ENCODE results near the gene SPN. TPM values are rescaled to one million over a fixed set of nuclear protein-coding genes. Genes with fewer than 3 reads are reported as not detected.

Gene SPN
- total RNA-seq, 1 experiment from 2014 or later = 0.47 TPM

DNA sequence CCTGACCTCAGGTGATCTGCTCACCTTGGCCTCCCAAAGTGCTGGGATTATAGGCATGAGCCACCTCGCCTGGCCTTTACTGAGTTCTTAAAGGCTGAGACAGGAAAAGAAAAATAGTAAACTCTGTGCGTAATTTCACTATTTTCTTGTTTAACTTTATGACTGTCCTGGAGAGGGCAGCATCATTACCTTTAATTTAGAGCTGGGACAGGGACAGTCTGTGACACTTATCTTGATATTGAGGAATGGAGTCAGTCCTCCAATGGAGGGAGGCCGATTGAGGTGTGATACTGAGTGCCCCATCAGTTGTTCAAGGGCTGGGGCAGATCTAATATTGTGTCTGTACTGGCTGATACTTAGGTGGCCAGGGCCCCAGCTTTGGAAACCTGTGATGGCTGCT is 21.5 kb upstream of the SPN start:
- Histone ChIP-seq H3K9me3 (ENCODE audit: control insufficient read depth in 1 of 2, insufficient read depth in 1 of 2, low read depth in 1 of 2, low read length in 2 of 2) (no peaks in the 10 kb centered on the region), H3K79me2 (ENCODE audit: insufficient read depth, low read length) (no peaks in the 10 kb centered on the region), H3K4me1 (ENCODE audit: control insufficient read depth in 1 of 2, insufficient read depth in 2 of 2, low read length in 2 of 2) (no peaks in the 10 kb centered on the region), H3K4me3 (replicated peaks in 1 of 2; ENCODE audit: low read depth in 1 of 2, low read length in 2 of 2) (no peak overlapping the region), H3K36me3 (ENCODE audit: control insufficient read depth in 1 of 2, insufficient read depth in 2 of 2, low read length in 2 of 2) (no peaks in the 10 kb centered on the region), H3K9ac (ENCODE audit: low read length) (no peak overlapping the region), H3K4me2 (ENCODE audit: low read length) (no peak overlapping the region), H4K20me1 (ENCODE audit: insufficient read depth) (no peaks in the 10 kb centered on the region), H2AFZ (ENCODE audit: low read depth, low read length, poor library complexity, severe bottlenecking) (no peak overlapping the region), H3K27me3 (ENCODE audit: insufficient read depth, low read length) (no peaks in the 10 kb centered on the region), H3K27ac (ENCODE audit: low read depth, low read length) (no peak overlapping the region), H3K9me2 (ENCODE audit: insufficient read depth) (no peaks in the 10 kb centered on the region)
- ChIA-PET CTCF (interaction anchor here (1.3 kb wide), 1 partner anchor 38 kb away, joined by 3 read pairs; the partner anchor contains the start of gene QPRT), RAD21 (ENCODE audit: low non-redundant PET in 1 of 2, low total read pairs in 2 of 2, uncharacterized antibody in 2 of 2, unreplicated experiment in 2 of 2) (no interaction called here), POLR2A (no interaction called here)
- intact Hi-C loops (cut with micrococcal nuclease) = no loop called here
- BruUV-seq (replicated peaks) = no TSS peak
- DNase-seq (ENCODE audit: low read depth, low spot score) (no peak), ATAC-seq (peak; percentile 64)
- TF ChIP-seq RAD21 (IDR thresholded peaks at IDR 0.05; ENCODE audit: low read depth) (peak; percentile 53), EGR1 (IDR thresholded peaks at IDR 0.05; ENCODE audit: low read depth) (no peak)
- TF ChIP-seq, protein P1, sequence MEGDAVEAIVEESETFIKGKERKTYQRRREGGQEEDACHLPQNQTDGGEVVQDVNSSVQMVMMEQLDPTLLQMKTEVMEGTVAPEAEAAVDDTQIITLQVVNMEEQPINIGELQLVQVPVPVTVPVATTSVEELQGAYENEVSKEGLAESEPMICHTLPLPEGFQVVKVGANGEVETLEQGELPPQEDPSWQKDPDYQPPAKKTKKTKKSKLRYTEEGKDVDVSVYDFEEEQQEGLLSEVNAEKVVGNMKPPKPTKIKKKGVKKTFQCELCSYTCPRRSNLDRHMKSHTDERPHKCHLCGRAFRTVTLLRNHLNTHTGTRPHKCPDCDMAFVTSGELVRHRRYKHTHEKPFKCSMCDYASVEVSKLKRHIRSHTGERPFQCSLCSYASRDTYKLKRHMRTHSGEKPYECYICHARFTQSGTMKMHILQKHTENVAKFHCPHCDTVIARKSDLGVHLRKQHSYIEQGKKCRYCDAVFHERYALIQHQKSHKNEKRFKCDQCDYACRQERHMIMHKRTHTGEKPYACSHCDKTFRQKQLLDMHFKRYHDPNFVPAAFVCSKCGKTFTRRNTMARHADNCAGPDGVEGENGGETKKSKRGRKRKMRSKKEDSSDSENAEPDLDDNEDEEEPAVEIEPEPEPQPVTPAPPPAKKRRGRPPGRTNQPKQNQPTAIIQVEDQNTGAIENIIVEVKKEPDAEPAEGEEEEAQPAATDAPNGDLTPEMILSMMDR (IDR thresholded peaks at IDR 0.05 in 2 of 3, conservative IDR thresholded peaks at IDR 0.05 in 1 of 3; ENCODE audit: borderline replicate concordance in 1 of 3, insufficient read depth in 1 of 3, low read depth in 2 of 3, low read length in 2 of 3) = peak; percentile 3 to 30 (median 22); a peak in 3 of 6 replicates

DNA sequence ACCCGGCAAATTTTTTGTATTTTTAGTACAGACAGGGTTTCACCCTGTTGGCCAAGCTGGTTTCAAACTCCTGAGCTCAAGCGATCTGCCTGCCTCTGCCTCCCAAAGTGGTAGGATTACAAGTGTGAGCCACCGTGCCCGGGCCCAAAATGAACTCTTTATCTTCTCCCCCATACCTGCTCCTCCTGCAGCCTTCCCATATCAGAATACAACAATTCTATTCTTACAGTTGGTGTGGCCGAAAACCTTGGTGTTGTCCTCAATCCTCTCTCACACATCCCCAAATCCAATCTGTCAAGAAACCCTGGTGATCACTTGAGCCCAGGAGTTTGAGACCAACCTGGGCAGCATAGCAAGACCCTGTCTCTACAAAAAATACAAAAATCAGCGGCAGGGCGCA is 19.5 kb upstream of the SPN start:
- no peak overlapping the region for H3K9ac ChIP-seq (ENCODE audit: low read length)
- ChIA-PET CTCF (no interaction called here), POLR2A (no interaction called here)
- TF ChIP-seq EGR1 (IDR thresholded peaks at IDR 0.05; ENCODE audit: low read depth) (no peak), CEBPB (IDR thresholded peaks at IDR 0.05; ENCODE audit: low read depth) (no peak), RAD21 (IDR thresholded peaks at IDR 0.05; ENCODE audit: low read depth) (no peak), SP1 (IDR thresholded peaks at IDR 0.05; ENCODE audit: low read depth) (no peak), REST (IDR thresholded peaks at IDR 0.05; ENCODE audit: low read depth) (no peak), SRF (IDR thresholded peaks at IDR 0.05; ENCODE audit: low read depth) (no peak), TCF7L2 (IDR thresholded peaks at IDR 0.05; ENCODE audit: borderline replicate concordance, extremely low read depth, insufficient read depth, insufficient read length) (no peak), ATF3 (IDR thresholded peaks at IDR 0.05) (no peak), YY1 (IDR thresholded peaks at IDR 0.05; ENCODE audit: extremely low read depth, insufficient replicate concordance, low read depth, low read length) (no peak), CBX3 (IDR thresholded peaks at IDR 0.05; ENCODE audit: low read depth) (no peak), ZNF274 (IDR thresholded peaks at IDR 0.05; ENCODE audit: low read depth, low read length) (no peak), EZH2phosphoT487 (IDR thresholded peaks at IDR 0.05; ENCODE audit: borderline replicate concordance) (no peak)

More for the DNA sequence above, 19.5 kb upstream of the SPN start:
- H3K4me2 ChIP-seq (ENCODE audit: low read length) = no peak overlapping the region
- RAD21 ChIA-PET (ENCODE audit: low non-redundant PET in 1 of 2, low total read pairs in 2 of 2, uncharacterized antibody in 2 of 2, unreplicated experiment in 2 of 2) = no interaction called here
- H3K79me2 ChIP-seq (ENCODE audit: insufficient read depth, low read length) = no peaks in the 10 kb centered on the region
- H3K4me3 ChIP-seq (replicated peaks in 1 of 2; ENCODE audit: low read depth in 1 of 2, low read length in 2 of 2) = no peak overlapping the region
- intact Hi-C loops (cut with micrococcal nuclease) = no loop called here
- H4K20me1 ChIP-seq (ENCODE audit: insufficient read depth) = no peaks in the 10 kb centered on the region
- no peak overlapping the region for H3K27ac ChIP-seq (ENCODE audit: low read depth, low read length)
- H3K36me3 ChIP-seq (ENCODE audit: control insufficient read depth in 1 of 2, insufficient read depth in 2 of 2, low read length in 2 of 2) = no peaks in the 10 kb centered on the region
- ATAC-seq = no peak
- H3K9me2 ChIP-seq (ENCODE audit: insufficient read depth) = no peaks in the 10 kb centered on the region
- H3K4me1 ChIP-seq (ENCODE audit: control insufficient read depth in 1 of 2, insufficient read depth in 2 of 2, low read length in 2 of 2) = no peaks in the 10 kb centered on the region
- H3K9me3 ChIP-seq (ENCODE audit: control insufficient read depth in 1 of 2, insufficient read depth in 1 of 2, low read depth in 1 of 2, low read length in 2 of 2) = no peaks in the 10 kb centered on the region
- H3K27me3 ChIP-seq (ENCODE audit: insufficient read depth, low read length) = no peaks in the 10 kb centered on the region
- BruUV-seq (replicated peaks) = no TSS peak
- no peak overlapping the region for H2AFZ ChIP-seq (ENCODE audit: low read depth, low read length, poor library complexity, severe bottlenecking)
- DNase-seq (ENCODE audit: low read depth, low spot score) = no peak
